Motor neuron (in vitro differentiated cells): ENCODE measurements around the gene NUDT17. TPM values are rescaled to one million over a fixed set of nuclear protein-coding genes. Genes with fewer than 3 reads are reported as not detected.
"Not testable (repeated sequence)": the region's sequence is repeated elsewhere in the genome, so short reads cannot be mapped to it uniquely, and the experiment has no call there.

Source experiments
- ATAC-seq, 8 experiments: fragments of 200-7000 bp; cut with Tn5 transposase; replicated peaks in 6 of 8; 2 replicates each; pipeline ENCODE4 v1.8.0; 2021; ENCODE audit warnings: mild to moderate bottlenecking in 8 of 8, moderate library complexity in 8 of 8
- H3K27ac ChIP-seq, 2 donors: fragments of 250-450 bp; sonication (Bioruptor Pico); 2 replicates each; pipeline ENCODE4 v1.9.0; 2021; ENCODE audit warnings: antibody characterized with exemption in 2 of 2, mild to moderate bottlenecking in 2 of 2, moderate library complexity in 1 of 2
- H3K4me1 ChIP-seq, 2 donors: fragments of 250-450 bp; sonication (Bioruptor Pico); replicated peaks in 1 of 2; 2 replicates each; pipeline ENCODE4 v1.6.1; 2021; ENCODE audit warnings: antibody characterized with exemption in 2 of 2, mild to moderate bottlenecking in 2 of 2, moderate library complexity in 1 of 2
- H3K4me3 ChIP-seq, 5 donors: fragments of 250-450 bp; sonication (Bioruptor Pico); 2 replicates each; pipeline ENCODE4 v1.9.0; 2021; ENCODE audit warnings: antibody characterized with exemption in 5 of 5, mild to moderate bottlenecking in 5 of 5, moderate library complexity in 4 of 5
- WGBS, 10 experiments: fragments of 450-650 bp; shearing (Covaris generic); methylation state at CpG; one replicate each; pipeline ENCODE4 v1.0.0; 2022; 5-methylcytosine and 5-hydroxymethylcytosine counted together
- in situ Hi-C, 9 experiments: fragments of 400-800 bp; cut with MboI; loops; one replicate each; pipeline ENCODE4 v1.15.0; 2021; ENCODE audit warnings: low sequenced_read_pairs in 9 of 9, low pct_unique_long_range_greater_than_20kb in 2 of 9; ENCODE audit not compliant: unreplicated experiment in 9 of 9
- total RNA-seq, 8 experiments: library from RNA; unstranded; fragments of 300-600 nt; gene quantifications; 2 replicates each; pipeline versions ENCODE4 v1.2.3 to v1.2.4, GENCODE V29; 2022

Gene NUDT17
- total RNA-seq = 1 to 10 TPM; 1.6 to 7.2 (median 3.1) TPM

GRCh38 chr1:145845514-145846161 lies at the start of gene NUDT17:
Gene NUDT17 (plus strand): TSS chr1:145845630. CDS start chr1:145845641, 11 bp downstream.
- in situ Hi-C loops = no loop called here
- WGBS, 10 experiments = 0 to 17% (median 5%) methylated on average over 2 to 16 of the region's 50 CpGs; no CpG with 5 or more reads in 4 of the 10 experiments
- H3K27ac ChIP-seq = peak within 1 kb of the TSS in 1 of 2 donors; percentile 1
- peak; percentile 81 to 93 (median 90) for ATAC-seq
- peaks cover 2 to 9% of the 10 kb centered on the region in 2 donors for H3K4me1 ChIP-seq
- peak within 1 kb of the TSS; percentile 30 to 44 (median 39) for H3K4me3 ChIP-seq

GRCh38 chr1:145796753-145797152 lies 48.7 kb upstream of the NUDT17 start:
- no peak for ATAC-seq
- H3K4me1 ChIP-seq = no peaks in the 10 kb centered on the region
- 0 to 100% (median 44%) methylated on average over 1 of the region's 1 CpG; no CpG with 5 or more reads in 5 of the 10 experiments for WGBS, 10 experiments
- in situ Hi-C loops = no loop called here
- no peak overlapping the region for H3K4me3 ChIP-seq
- H3K27ac ChIP-seq = no peak overlapping the region

GRCh38 chr1:145799806-145800205 lies 45.6 kb upstream of the NUDT17 start:
- ATAC-seq = no peak
- WGBS, 10 experiments = 85 to 100% (median 98%) methylated on average over 1 to 2 of the region's 2 CpGs
- Histone ChIP-seq H3K4me3 (no peak overlapping the region), H3K4me1 (peaks cover 0 to 6% of the 10 kb centered on the region in 2 donors), H3K27ac (no peak overlapping the region)
- in situ Hi-C loops = no loop called here

GRCh38 chr1:145804235-145805045 lies 41.0 kb upstream of the NUDT17 start:
- 57 to 86% (median 74%) methylated on average over 1 to 3 of the region's 3 CpGs; no CpG with 5 or more reads in 2 of the 10 experiments for WGBS, 10 experiments
- in situ Hi-C loops = no loop called here
- Histone ChIP-seq H3K27ac (no peak overlapping the region), H3K4me1 (peaks cover 0 to 6% of the 10 kb centered on the region in 2 donors), H3K4me3 (no peak overlapping the region)
- ATAC-seq = peak in 1 of 8 experiments; percentile 17

- H3K4me3 ChIP-seq = no peak overlapping the region
- H3K27ac ChIP-seq = no peak overlapping the region
- no peak for ATAC-seq
- H3K4me1 ChIP-seq = peaks cover 0 to 6% of the 10 kb centered on the region in 2 donors
- 14 to 89% (median 72%) methylated on average over 1 of the region's 1 CpG; no CpG with 5 or more reads in 3 of the 10 experiments for WGBS, 10 experiments
- in situ Hi-C loops = no loop called here
These were observed 40.4 kb upstream of the NUDT17 start for GRCh38 chr1:145805057-145805456.

GRCh38 chr1:145806408-145806807 lies 39.0 kb upstream of the NUDT17 start:
- no peak for ATAC-seq
- Histone ChIP-seq H3K4me3 (no peak overlapping the region), H3K4me1 (peaks cover 0 to 6% of the 10 kb centered on the region in 2 donors), H3K27ac (no peak overlapping the region)
- 84 to 100% (median 98%) methylated on average over 2 to 4 of the region's 4 CpGs; no CpG with 5 or more reads in 1 of the 10 experiments for WGBS, 10 experiments
- in situ Hi-C loops = no loop called here

GRCh38 chr1:145806844-145807243 lies 38.6 kb upstream of the NUDT17 start:
- 94 to 100% (median 99%) methylated on average over 1 to 7 of the region's 7 CpGs; no CpG with 5 or more reads in 2 of the 10 experiments for WGBS, 10 experiments
- in situ Hi-C loops = no loop called here
- ATAC-seq = no peak
- Histone ChIP-seq H3K4me3 (no peak overlapping the region), H3K4me1 (peaks cover 0 to 6% of the 10 kb centered on the region in 2 donors), H3K27ac (no peak overlapping the region)

GRCh38 chr1:145812977-145813810 lies 32.2 kb upstream of the NUDT17 start:
- H3K4me3 ChIP-seq, in situ Hi-C loops, H3K4me1 ChIP-seq, H3K27ac ChIP-seq: not testable (repeated sequence)
- no CpG with 5 or more reads among the region's 6 CpGs for WGBS, 10 experiments
- ATAC-seq = peak in 1 of 8 experiments; percentile 22

- H3K4me1 ChIP-seq, in situ Hi-C loops, H3K4me3 ChIP-seq, H3K27ac ChIP-seq: not testable (repeated sequence)
- no CpG with 5 or more reads among the region's 6 CpGs for WGBS, 10 experiments
- ATAC-seq = peak in 3 of 8 experiments; percentile 72 to 78 (median 76)
These were observed 27.3 kb upstream of the NUDT17 start for GRCh38 chr1:145818095-145818494.

- H3K27ac ChIP-seq, in situ Hi-C loops, ATAC-seq: not testable (repeated sequence)
- peaks cover 4 to 12% of the 10 kb centered on the region in 2 donors for H3K4me1 ChIP-seq
- peak overlapping the region in 2 of 5 donors; percentile 26 for H3K4me3 ChIP-seq
- no CpG with 5 or more reads among the region's 16 CpGs for WGBS, 10 experiments
These were observed 22.6 kb upstream of the NUDT17 start for GRCh38 chr1:145822779-145823331.

GRCh38 chr1:145823565-145824498 lies 21.6 kb upstream of the NUDT17 start, which contains the start of the genes POLR3C and RNF115:
Gene POLR3C (plus strand): TSS chr1:145824200. CDS start chr1:145825777, 1,577 bp downstream.
Gene RNF115 (minus strand): TSS chr1:145824095. CDS start chr1:145823873, 222 bp downstream.
- WGBS, 10 experiments = 0 to 4% (median 1%) methylated on average over 1 to 42 of the region's 89 CpGs; no CpG with 5 or more reads in 4 of the 10 experiments
- peak within 1 kb of the TSS; percentile 56 to 97 (median 63) for H3K4me3 ChIP-seq
- ATAC-seq = peak; percentile 88 to 96 (median 96)
- H3K27ac ChIP-seq = peak within 1 kb of the TSS; percentile 67 to 89
- H3K4me1 ChIP-seq = peaks cover 4 to 12% of the 10 kb centered on the region in 2 donors
- in situ Hi-C loops = no loop called here
